Ovary (tissue), 3 donors: ENCODE measurements around the gene ALK.

Experiments used
- POLR2A ChIP-seq: fragments of 450-650 bp; IDR thresholded peaks from one replicate; pipeline ENCODE4 v1.6.1; 2017; ENCODE audit warnings: antibody characterized with exemption, mild to moderate bottlenecking, moderate library complexity
- TF ChIP-seq, protein P1 (sequence below), 3 donors: fragments of 450-650 bp in 2 of 3; fragments of 200-600 bp in 1 of 3; IDR thresholded peaks; one replicate each; pipeline versions ENCODE4 v1.5.1 to v1.8.0; 2016 to 2022; ENCODE audit warnings: antibody characterized with exemption in 3 of 3, mild to moderate bottlenecking in 1 of 3
- donor health status: DM: no; HTN: no; CAD: no.

DNA sequence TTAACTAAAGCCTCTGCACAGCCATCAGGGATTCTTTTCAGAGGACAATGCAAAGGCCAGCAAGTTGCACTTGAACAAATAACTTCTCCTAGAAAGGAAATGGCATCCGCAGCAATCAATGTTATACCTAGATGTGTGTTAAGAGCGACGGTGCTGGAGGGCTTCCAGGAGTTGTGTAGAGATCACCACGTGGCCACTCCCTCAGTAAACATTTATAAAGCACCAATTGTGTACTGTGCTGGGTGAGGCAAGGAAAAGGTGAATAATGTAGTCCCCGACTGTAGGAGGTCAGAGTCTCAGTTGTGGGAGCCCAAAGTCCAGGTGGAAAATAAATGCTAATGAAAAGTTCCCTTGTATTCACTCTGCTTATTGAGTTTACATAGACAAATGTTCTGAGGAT is 135.0 kb downstream of the ALK start:
- TF ChIP-seq, protein P1, sequence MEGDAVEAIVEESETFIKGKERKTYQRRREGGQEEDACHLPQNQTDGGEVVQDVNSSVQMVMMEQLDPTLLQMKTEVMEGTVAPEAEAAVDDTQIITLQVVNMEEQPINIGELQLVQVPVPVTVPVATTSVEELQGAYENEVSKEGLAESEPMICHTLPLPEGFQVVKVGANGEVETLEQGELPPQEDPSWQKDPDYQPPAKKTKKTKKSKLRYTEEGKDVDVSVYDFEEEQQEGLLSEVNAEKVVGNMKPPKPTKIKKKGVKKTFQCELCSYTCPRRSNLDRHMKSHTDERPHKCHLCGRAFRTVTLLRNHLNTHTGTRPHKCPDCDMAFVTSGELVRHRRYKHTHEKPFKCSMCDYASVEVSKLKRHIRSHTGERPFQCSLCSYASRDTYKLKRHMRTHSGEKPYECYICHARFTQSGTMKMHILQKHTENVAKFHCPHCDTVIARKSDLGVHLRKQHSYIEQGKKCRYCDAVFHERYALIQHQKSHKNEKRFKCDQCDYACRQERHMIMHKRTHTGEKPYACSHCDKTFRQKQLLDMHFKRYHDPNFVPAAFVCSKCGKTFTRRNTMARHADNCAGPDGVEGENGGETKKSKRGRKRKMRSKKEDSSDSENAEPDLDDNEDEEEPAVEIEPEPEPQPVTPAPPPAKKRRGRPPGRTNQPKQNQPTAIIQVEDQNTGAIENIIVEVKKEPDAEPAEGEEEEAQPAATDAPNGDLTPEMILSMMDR (IDR thresholded peaks at IDR 0.05) = no peak
- TF ChIP-seq POLR2A = no peak
